Mesendoderm (in vitro differentiated cells): ENCODE data around the gene TBCA.
A peak's percentile ranks its signal among the peaks of the same experiment; 100 is the strongest.
"Not testable (repeated sequence)": the region's sequence is repeated elsewhere in the genome, so short reads cannot be mapped to it uniquely, and the experiment has no call there.

Source experiments
- DNase-seq: peaks from one replicate; pipeline ENCODE4 v3.0.0; 2013
- H2AK5ac ChIP-seq: 2 replicates; pipeline ENCODE4 v1.6.1; 2013; ENCODE audit warnings: low read length, inconsistent platforms
- H2BK120ac ChIP-seq: 2 replicates; pipeline ENCODE4 v1.6.1; 2013; ENCODE audit warnings: low read depth, mild to moderate bottlenecking, low read length, moderate library complexity, mixed read lengths
- H2BK15ac ChIP-seq: replicated peaks from 2 replicates; pipeline ENCODE4 v1.6.1; 2013; ENCODE audit warnings: low read depth, mild to moderate bottlenecking, moderate library complexity
- H2BK5ac ChIP-seq: 2 replicates; pipeline ENCODE4 v1.6.1; 2013; ENCODE audit warnings: low read length, inconsistent platforms
- H3K18ac ChIP-seq: 2 replicates; pipeline ENCODE4 v1.6.1; 2013; ENCODE audit warnings: mild to moderate bottlenecking, low read length, mixed read lengths
- H3K23ac ChIP-seq: one replicate; pipeline ENCODE4 v1.6.1; 2013; ENCODE audit warnings: low read length
- H3K27ac ChIP-seq: 2 replicates; pipeline ENCODE4 v1.5.1; 2013; ENCODE audit warnings: low read depth, mild to moderate bottlenecking, inconsistent platforms, low read length, moderate library complexity
- H3K27me3 ChIP-seq: 2 replicates; pipeline ENCODE4 v1.6.1; 2013; ENCODE audit warnings: low read length, control low read depth, mild to moderate bottlenecking, inconsistent platforms; ENCODE audit not compliant: insufficient read depth, poor library complexity
- H3K36me3 ChIP-seq: 2 replicates; pipeline ENCODE4 v1.6.1; 2013; ENCODE audit warnings: low read length, inconsistent platforms; ENCODE audit not compliant: control insufficient read depth, insufficient read depth
- H3K4ac ChIP-seq: one replicate; pipeline ENCODE4 v1.6.1; 2013; ENCODE audit warnings: low read depth, mild to moderate bottlenecking, low read length, moderate library complexity
- H3K4me1 ChIP-seq: 2 replicates; pipeline ENCODE4 v1.6.1; 2013; ENCODE audit warnings: low read depth, low read length, inconsistent platforms; ENCODE audit not compliant: control insufficient read depth
- H3K4me2 ChIP-seq: 2 replicates; pipeline ENCODE4 v1.6.1; 2013; ENCODE audit warnings: low read length
- H3K4me3 ChIP-seq: 2 replicates; pipeline ENCODE4 v1.5.1; 2013; ENCODE audit warnings: mild to moderate bottlenecking, low read length
- H3K56ac ChIP-seq: one replicate; pipeline ENCODE4 v1.6.1; 2013; ENCODE audit warnings: low read length
- H3K79me1 ChIP-seq: 2 replicates; pipeline ENCODE4 v1.6.1; 2013; ENCODE audit warnings: low read length, inconsistent platforms
- H3K79me2 ChIP-seq: 2 replicates; pipeline ENCODE4 v1.6.1; 2013; ENCODE audit warnings: mild to moderate bottlenecking, low read length; ENCODE audit not compliant: control insufficient read depth, insufficient read depth
- H3K9ac ChIP-seq: 2 replicates; pipeline ENCODE4 v1.6.1; 2013; ENCODE audit warnings: low read length, inconsistent platforms
- H4K5ac ChIP-seq: one replicate; pipeline ENCODE4 v1.6.1; 2013; ENCODE audit warnings: low read length
- H4K8ac ChIP-seq: one replicate; pipeline ENCODE4 v1.6.1; 2013; ENCODE audit warnings: low read depth, mild to moderate bottlenecking, control low read depth, low read length, moderate library complexity
- WGBS: extraction: QIAGEN DNeasy Blood & Tissue Kit; methylation state at CpG from one replicate; pipeline ENCODE4 v1.1.7; 2013; ENCODE audit warnings: low lambda C conversion rate, missing lambda C conversion rate; ENCODE audit not compliant: insufficient coverage; ENCODE audit errors: extremely low coverage; 5-methylcytosine and 5-hydroxymethylcytosine counted together

Gene TBCA

GRCh38 chr5:77758141-77758938, 17.8 kb downstream of the TBCA start:
- no peak overlapping the region for H3K9ac ChIP-seq
- no peak overlapping the region for H2AK5ac ChIP-seq
- H3K79me2 ChIP-seq = peaks cover 65% of the 10 kb centered on the region
- no peak overlapping the region for H3K4me3 ChIP-seq
- no peaks in the 10 kb centered on the region for H3K27me3 ChIP-seq
- no peak overlapping the region for H3K18ac ChIP-seq
- peak overlapping the region; percentile 47 for H3K27ac ChIP-seq
- no peak overlapping the region for H2BK120ac ChIP-seq
- WGBS = no CpG with 5 or more reads among the region's 10 CpGs
- H3K56ac ChIP-seq = peak overlapping the region; percentile 56
- peaks cover 6% of the 10 kb centered on the region for H3K4me1 ChIP-seq
- H2BK15ac ChIP-seq = no peak overlapping the region
- peak; percentile 23 for DNase-seq
- H3K23ac ChIP-seq = no peak overlapping the region
- no peak overlapping the region for H3K4me2 ChIP-seq
- no peak overlapping the region for H3K4ac ChIP-seq
- H3K79me1 ChIP-seq = peaks cover 18% of the 10 kb centered on the region
- H2BK5ac ChIP-seq = peak overlapping the region; percentile 70
- no peak overlapping the region for H4K8ac ChIP-seq
- H3K36me3 ChIP-seq = no peaks in the 10 kb centered on the region
- H4K5ac ChIP-seq = no peak overlapping the region

GRCh38 chr5:77751328-77752023, 24.7 kb downstream of the TBCA start:
- H2BK15ac ChIP-seq = no peak overlapping the region
- no CpG with 5 or more reads among the region's 9 CpGs for WGBS
- no peak overlapping the region for H3K4me2 ChIP-seq
- no peak overlapping the region for H3K4me3 ChIP-seq
- H3K79me1 ChIP-seq = peaks cover 5% of the 10 kb centered on the region
- H4K8ac ChIP-seq = no peak overlapping the region
- H3K36me3 ChIP-seq = no peaks in the 10 kb centered on the region
- no peaks in the 10 kb centered on the region for H3K27me3 ChIP-seq
- H3K56ac ChIP-seq = no peak overlapping the region
- no peak overlapping the region for H2AK5ac ChIP-seq
- H2BK5ac ChIP-seq = no peak overlapping the region
- no peak overlapping the region for H3K23ac ChIP-seq
- H3K4ac ChIP-seq = peak overlapping the region; percentile 3
- peaks cover 45% of the 10 kb centered on the region for H3K79me2 ChIP-seq
- H3K4me1 ChIP-seq = peaks cover 3% of the 10 kb centered on the region
- H4K5ac ChIP-seq = no peak overlapping the region
- DNase-seq = peak; percentile 37
- no peak overlapping the region for H3K18ac ChIP-seq
- H3K9ac ChIP-seq = no peak overlapping the region
- no peak overlapping the region for H2BK120ac ChIP-seq
- H3K27ac ChIP-seq = no peak overlapping the region

DNA sequence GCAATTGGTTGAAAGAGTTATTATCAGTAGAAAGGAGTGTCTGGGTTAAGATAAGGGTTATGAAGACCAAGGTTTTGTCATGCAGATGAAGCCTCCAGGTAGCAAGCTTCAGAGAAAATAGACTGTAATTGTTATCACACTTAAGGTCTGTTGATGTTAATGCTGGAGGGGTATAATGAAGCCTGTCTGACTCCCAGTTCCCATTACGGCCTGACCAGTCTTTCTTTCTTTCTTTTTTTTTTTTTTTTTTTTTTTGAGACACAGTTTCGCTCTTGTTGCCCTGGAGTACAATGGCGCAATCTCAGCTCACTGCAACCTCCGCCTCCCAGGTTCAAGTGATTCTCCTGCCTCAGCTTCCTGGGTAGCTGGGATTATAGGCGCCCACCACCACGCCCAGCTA, 25.2 kb downstream of the TBCA start:
- no CpG with 5 or more reads among the region's 6 CpGs for WGBS

DNA sequence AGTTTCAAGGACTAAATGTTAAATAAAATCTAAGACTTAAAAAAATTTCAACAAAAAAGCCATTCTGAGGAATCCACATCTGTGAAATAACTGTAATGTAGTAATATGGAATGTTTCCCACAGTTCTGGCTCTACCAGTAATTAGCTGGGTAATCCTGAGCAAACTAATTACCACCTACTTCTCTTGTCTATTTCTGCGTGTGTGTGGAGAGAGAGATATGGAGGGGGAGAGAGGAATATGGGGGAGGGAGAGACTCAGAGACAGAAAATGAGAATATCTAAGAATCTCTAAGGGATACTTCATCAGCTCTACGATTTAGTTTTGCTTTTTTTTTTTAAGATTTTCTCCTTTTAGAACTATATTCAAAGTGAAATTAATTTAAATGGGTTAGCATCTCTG, 28.0 kb downstream of the TBCA start:
- Histone ChIP-seq H3K4me3 (no peak overlapping the region), H3K27me3 (no peaks in the 10 kb centered on the region), H3K18ac (no peak overlapping the region), H3K36me3 (no peaks in the 10 kb centered on the region), H3K79me1 (peaks cover 6% of the 10 kb centered on the region), H2BK120ac (no peak overlapping the region), H4K5ac (no peak overlapping the region), H3K4me1 (peaks cover 3% of the 10 kb centered on the region), H2BK15ac (no peak overlapping the region), H4K8ac (no peak overlapping the region), H3K4me2 (no peak overlapping the region), H2AK5ac (no peak overlapping the region), H3K4ac (no peak overlapping the region), H3K27ac (no peak overlapping the region), H3K79me2 (peaks cover 43% of the 10 kb centered on the region), H3K9ac (no peak overlapping the region), H2BK5ac (no peak overlapping the region), H3K23ac (no peak overlapping the region), H3K56ac (no peak overlapping the region)
- no CpG with 5 or more reads among the region's 2 CpGs for WGBS
- DNase-seq = no peak

More for the DNA sequence above, 25.2 kb downstream of the TBCA start:
- not testable (repeated sequence) for H3K79me1 ChIP-seq, H3K36me3 ChIP-seq, H4K5ac ChIP-seq, H2AK5ac ChIP-seq, H3K4me3 ChIP-seq, H3K4me2 ChIP-seq, H3K27me3 ChIP-seq, H3K18ac ChIP-seq, H2BK120ac ChIP-seq, H4K8ac ChIP-seq, H3K9ac ChIP-seq, H3K27ac ChIP-seq, H3K56ac ChIP-seq, H3K4me1 ChIP-seq, H3K23ac ChIP-seq, H2BK5ac ChIP-seq, H2BK15ac ChIP-seq
- H3K4ac ChIP-seq = peak overlapping the region; percentile 3
- peak; percentile 50 for DNase-seq
- H3K79me2 ChIP-seq = peaks cover 40% of the 10 kb centered on the region

DNA sequence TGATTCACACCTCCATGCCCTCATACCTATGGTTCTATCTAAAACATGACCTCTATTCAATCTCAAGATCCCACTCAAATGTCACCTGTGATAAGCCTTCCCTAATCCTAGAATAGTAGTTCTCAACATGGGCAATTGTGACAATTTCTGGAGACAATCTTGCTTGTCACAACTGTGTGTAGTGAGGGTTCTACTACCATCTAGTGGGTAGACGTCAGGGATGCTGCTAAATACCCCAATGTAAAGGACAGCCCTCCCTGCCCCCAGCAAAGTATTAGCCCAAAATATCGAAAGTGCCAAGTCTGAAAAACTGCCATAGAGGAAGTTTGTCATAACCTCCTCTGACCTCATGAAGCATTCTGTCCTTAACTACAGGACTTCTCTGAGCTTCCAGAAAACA, 32.0 kb downstream of the TBCA start:
- Histone ChIP-seq H3K79me1 (peaks cover 15% of the 10 kb centered on the region), H4K8ac (no peak overlapping the region), H2BK120ac (no peak overlapping the region), H3K23ac (no peak overlapping the region), H3K27ac (no peak overlapping the region), H4K5ac (no peak overlapping the region), H3K9ac (no peak overlapping the region), H2BK5ac (no peak overlapping the region), H3K79me2 (peaks cover 48% of the 10 kb centered on the region), H3K4me1 (no peaks in the 10 kb centered on the region), H2AK5ac (no peak overlapping the region), H3K27me3 (no peaks in the 10 kb centered on the region), H3K18ac (no peak overlapping the region), H2BK15ac (no peak overlapping the region), H3K4me3 (no peak overlapping the region), H3K4me2 (no peak overlapping the region), H3K4ac (no peak overlapping the region), H3K56ac (no peak overlapping the region), H3K36me3 (no peaks in the 10 kb centered on the region)
- DNase-seq = peak; percentile 26
- no CpG with 5 or more reads among the region's 2 CpGs for WGBS
